IPS-18c (cell line): Measurements from ENCODE around the gene TELO2.

Experiments used
- H3K4me3 ChIP-seq: 2 replicates; pipeline ENCODE4 v1.7.0; 2013; ENCODE audit warnings: low read depth, mild to moderate bottlenecking, low read length, moderate library complexity; ENCODE audit not compliant: insufficient read depth
- H3K9me3 ChIP-seq: one replicate; pipeline ENCODE4 v1.6.1; 2013; ENCODE audit warnings: mild to moderate bottlenecking, low read length, moderate library complexity; ENCODE audit not compliant: control insufficient read depth, insufficient read depth

TELO2 gene

DNA sequence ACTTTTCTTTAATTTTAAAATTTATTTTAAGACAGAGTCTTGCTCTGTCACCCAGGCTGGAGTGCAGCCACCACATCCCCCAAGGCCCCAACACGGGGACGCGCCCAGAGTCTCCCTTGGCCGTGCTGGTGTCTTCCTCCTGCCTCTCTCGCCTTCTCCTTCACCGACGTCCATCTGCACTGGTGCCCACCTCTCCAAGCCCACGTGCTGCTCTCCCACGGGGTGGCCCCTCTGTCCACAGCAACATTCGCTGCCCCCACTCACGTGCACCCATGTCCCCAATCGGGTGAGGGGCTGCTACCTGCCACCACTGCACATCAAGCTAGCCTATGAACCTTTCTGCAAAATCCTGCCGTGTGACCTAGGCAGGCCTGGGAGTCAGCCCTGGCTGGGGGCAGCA lies 43.4 kb downstream of the TELO2 start:
- Histone ChIP-seq H3K4me3 (no peak overlapping the region), H3K9me3 (no peaks in the 10 kb centered on the region)

DNA sequence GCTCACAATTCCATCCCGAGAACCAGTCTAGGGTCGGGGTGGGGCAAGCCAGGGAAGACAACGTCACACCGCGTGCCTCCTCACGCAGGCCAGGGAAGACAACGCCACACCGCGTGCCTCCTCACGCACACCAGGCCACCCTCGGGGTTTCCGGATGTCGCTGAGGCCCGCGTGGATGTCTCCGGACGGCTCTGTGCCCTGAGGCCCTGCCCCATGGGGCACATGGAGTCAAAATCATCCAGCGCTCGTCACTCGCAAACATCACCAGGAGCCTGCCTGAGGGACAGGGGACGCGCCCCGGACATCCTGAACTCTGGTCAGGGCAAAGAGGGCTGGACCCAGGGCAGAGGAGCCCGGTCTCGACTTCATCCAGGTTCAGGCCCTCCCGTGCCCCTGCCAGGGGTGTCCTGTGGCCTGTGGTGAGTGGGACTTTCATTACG lies 44.0 kb downstream of the TELO2 start:
- H3K9me3 ChIP-seq, result no peaks in the 10 kb centered on the region
- no peak overlapping the region for H3K4me3 ChIP-seq

- Histone ChIP-seq H3K9me3 (no peaks in the 10 kb centered on the region), H3K4me3 (no peak overlapping the region)
Observed at GRCh38 chr16:1537763-1538289, 44.7 kb downstream of the TELO2 start.

GRCh38 chr16:1538804-1539520 lies 45.8 kb downstream of the TELO2 start:
- no peak overlapping the region for H3K4me3 ChIP-seq
- no peaks in the 10 kb centered on the region for H3K9me3 ChIP-seq

- H3K4me3 ChIP-seq, result no peak overlapping the region
- no peaks in the 10 kb centered on the region for H3K9me3 ChIP-seq
Observed at GRCh38 chr16:1539720-1540555, 46.8 kb downstream of the TELO2 start.

- no peak overlapping the region for H3K4me3 ChIP-seq
- H3K9me3 ChIP-seq, result no peaks in the 10 kb centered on the region
Observed at GRCh38 chr16:1540556-1540855, 47.3 kb downstream of the TELO2 start.

- Histone ChIP-seq H3K4me3 (no peak overlapping the region), H3K9me3 (no peaks in the 10 kb centered on the region)
Observed at GRCh38 chr16:1541293-1542165, 48.4 kb downstream of the TELO2 start.

DNA sequence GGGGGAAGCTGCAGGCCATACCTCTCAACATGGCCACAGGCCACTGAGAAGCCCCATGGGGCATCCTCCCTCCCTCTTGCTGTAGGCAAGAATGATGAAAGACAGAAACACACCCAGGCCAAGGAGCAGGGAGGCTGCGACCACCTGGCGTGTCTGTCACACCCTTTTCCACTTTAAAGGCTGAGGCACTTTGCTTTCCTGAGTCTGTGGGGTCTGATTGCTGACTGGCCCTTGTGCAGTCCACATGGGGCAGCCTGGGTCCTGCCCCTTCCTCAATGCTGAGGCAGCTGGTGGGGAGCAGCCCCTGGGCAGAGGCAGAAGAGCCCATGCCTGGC lies 49.0 kb downstream of the TELO2 start:
- H3K4me3 ChIP-seq, result no peak overlapping the region
- H3K9me3 ChIP-seq, result no peaks in the 10 kb centered on the region

DNA sequence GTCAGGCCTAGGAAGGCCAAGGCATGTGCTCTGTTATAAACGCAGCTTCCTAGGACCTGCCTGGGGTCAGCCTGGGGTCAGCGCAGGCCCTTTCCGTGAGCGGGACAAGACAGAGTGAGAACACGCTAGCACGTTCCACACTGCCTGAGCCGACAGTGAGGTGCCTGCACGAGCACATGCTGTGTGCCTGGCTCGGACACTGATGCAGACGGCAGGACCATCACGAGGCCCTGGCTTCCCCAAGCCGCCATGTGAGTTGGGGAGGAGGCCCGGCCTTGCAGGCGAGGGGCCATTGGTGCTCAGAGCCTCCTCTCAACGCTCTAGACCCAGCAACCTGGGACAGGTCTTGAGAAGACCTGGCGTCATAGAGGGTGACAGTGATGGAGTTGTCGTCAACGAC lies 49.4 kb downstream of the TELO2 start:
- Histone ChIP-seq H3K4me3 (no peak overlapping the region), H3K9me3 (no peaks in the 10 kb centered on the region)

DNA sequence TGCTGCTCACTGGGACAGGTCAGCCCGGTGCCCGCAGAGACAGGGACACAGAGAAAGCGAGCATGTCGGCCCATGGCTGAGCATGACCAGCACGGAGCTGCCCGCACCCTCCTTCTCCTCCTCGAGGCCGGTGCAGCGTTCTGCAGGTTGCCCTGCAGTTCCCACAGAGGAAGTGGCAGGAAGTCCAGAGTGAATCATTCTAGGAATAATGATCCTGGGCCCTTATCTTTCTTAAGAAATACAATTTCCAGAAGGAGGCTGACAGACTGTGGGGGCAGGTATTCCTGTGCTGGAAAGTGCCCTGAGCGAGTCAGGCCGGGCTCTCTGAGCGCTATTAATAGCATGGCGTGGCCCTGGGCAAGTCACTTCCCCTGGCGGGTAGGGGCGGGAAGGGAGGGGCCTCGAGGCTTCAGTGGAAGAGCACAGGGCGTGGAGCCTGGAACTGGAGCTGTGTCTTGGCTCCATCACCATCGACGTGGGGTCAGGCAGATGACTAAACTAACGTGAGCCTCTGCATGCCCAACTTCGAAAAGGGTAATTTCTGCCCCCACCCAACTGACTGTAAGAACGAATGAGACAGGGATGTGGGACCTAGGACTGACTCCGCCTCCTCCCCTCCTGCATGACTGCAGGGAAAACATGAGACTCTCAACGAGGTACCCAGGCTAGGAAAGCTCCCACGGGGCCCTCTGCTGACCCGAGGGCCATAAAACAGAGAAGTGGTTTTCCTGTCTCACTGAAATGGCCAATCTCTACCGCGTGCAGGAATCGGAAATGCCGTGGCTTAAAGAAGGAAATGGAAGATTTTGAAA lies 50.1 kb downstream of the TELO2 start:
- no peak overlapping the region for H3K4me3 ChIP-seq
- H3K9me3 ChIP-seq, result no peaks in the 10 kb centered on the region

DNA sequence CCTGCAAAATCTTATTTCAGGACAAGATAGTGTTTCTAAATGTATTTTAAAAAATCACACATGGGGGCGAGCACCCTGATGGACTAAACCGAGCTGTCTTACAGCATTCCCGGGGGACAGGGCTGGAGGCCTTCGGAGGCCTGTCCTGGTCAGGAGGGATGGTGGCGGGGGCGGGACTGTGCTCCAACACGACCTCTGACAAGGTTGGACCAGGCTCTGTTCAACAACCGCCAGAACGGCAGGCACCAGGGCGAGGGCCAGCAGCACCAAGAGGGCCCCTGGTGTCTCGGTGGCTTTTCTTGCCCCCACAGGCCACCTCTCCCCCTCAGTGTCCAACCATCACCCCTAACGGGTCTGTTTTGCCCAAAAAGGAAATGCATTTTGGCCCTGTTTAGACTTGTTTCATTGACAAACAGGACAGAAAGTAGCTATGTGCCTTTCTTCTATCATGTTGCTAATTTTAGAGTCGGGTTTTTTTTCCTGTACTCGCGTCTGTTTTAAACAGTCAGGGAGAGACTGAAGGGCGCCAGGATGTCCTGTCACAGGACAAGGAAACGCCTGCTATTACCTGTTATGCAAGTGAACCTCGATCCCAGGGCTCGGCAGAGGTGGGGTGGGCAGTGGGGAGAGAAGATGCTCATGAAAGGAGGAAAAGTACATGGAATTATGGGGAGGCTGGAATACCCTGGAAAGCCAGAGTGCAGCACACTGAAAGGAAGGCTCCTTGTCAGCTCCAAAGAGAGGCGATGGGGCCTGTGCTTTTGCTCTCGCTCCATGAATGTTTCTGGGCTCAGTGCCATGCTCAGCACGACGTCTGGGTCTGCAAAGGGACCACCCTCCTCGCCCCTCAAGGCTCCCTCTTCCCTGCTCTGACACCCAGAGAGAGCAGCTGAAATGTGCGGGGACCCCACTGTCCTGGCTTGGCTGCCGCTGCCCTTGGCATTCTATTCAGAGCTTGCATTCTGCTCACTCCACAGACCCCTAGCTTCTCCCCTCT lies 52.2 kb downstream of the TELO2 start:
- Histone ChIP-seq H3K4me3 (no peak overlapping the region), H3K9me3 (no peaks in the 10 kb centered on the region)

- Histone ChIP-seq H3K4me3 (no peak overlapping the region), H3K9me3 (no peaks in the 10 kb centered on the region)
Observed at GRCh38 chr16:1546430-1546829, 53.3 kb downstream of the TELO2 start.

GRCh38 chr16:1548233-1548632 lies 55.1 kb downstream of the TELO2 start:
- H3K9me3 ChIP-seq, result no peaks in the 10 kb centered on the region
- no peak overlapping the region for H3K4me3 ChIP-seq

GRCh38 chr16:1548727-1549126 lies 55.6 kb downstream of the TELO2 start:
- Histone ChIP-seq H3K4me3 (no peak overlapping the region), H3K9me3 (no peaks in the 10 kb centered on the region)

- no peak overlapping the region for H3K4me3 ChIP-seq
- no peaks in the 10 kb centered on the region for H3K9me3 ChIP-seq
Observed at GRCh38 chr16:1550069-1550468, 56.9 kb downstream of the TELO2 start.

- no peak overlapping the region for H3K4me3 ChIP-seq
- no peaks in the 10 kb centered on the region for H3K9me3 ChIP-seq
Observed at GRCh38 chr16:1550696-1551095, 57.5 kb downstream of the TELO2 start.
